Psoas muscle (tissue), 8 donors: ENCODE results near the gene MSH2. TPM values are rescaled to one million over a fixed set of nuclear protein-coding genes. Genes with fewer than 3 reads are reported as not detected.
"Not testable (repeated sequence)": the region's sequence is repeated elsewhere in the genome, so short reads cannot be mapped to it uniquely, and the experiment has no call there.

Source experiments
- ATAC-seq, 4 donors: fragments of 200-7000 bp; cut with Tn5 transposase; one replicate each; pipeline ENCODE4 v1.9.1; 2020; ENCODE audit warnings: moderate library complexity in 3 of 4, mild to moderate bottlenecking in 2 of 4
- DNase-seq, 2 donors: peaks; one replicate each; pipeline ENCODE4 v3.0.0-alpha.2; 2020
- H3K27ac ChIP-seq: fragments of 200-600 bp; one replicate; pipeline ENCODE4 v1.8.0; 2022
- H3K27me3 ChIP-seq, 3 donors: fragments of 200-600 bp in 1 of 3; one replicate each; pipeline versions ENCODE4 v1.6.1 to v1.8.0; 2013 to 2022; ENCODE audit warnings: low read length in 2 of 3, mild to moderate bottlenecking in 2 of 3, moderate library complexity in 1 of 3; ENCODE audit not compliant: insufficient read depth in 3 of 3
- H3K36me3 ChIP-seq, 2 donors: fragments of 200-600 bp in 1 of 2; one replicate each; pipeline versions ENCODE4 v1.6.1 to v1.8.0; 2013 to 2022; ENCODE audit warnings: low read depth in 1 of 2, mild to moderate bottlenecking in 1 of 2, moderate library complexity in 1 of 2; ENCODE audit not compliant: insufficient read depth in 1 of 2
- H3K4me1 ChIP-seq: fragments of 200-600 bp; one replicate; pipeline ENCODE4 v1.8.0; 2022
- H3K4me3 ChIP-seq: fragments of 200-600 bp; one replicate; pipeline ENCODE4 v1.8.0; 2022; ENCODE audit warnings: mild to moderate bottlenecking
- H3K9me3 ChIP-seq: fragments of 200-600 bp; one replicate; pipeline ENCODE4 v1.8.0; 2022
- WGBS, 3 donors: extraction: QIAGEN DNeasy Blood & Tissue Kit; methylation state at CpG; one replicate each; pipeline versions ENCODE4 v1.1.6 to v1.1.7; 2013; 5-methylcytosine and 5-hydroxymethylcytosine counted together
- intact Hi-C, 2 donors: fragments of 100-400 bp; cut with DNase I; formaldehyde crosslinking; loops; one replicate each; pipeline versions ENCODE4 v1.11.0 to v1.14.2; 2022
- polyA plus RNA-seq, 3 donors: library from polyadenylated mRNA; stranded (reverse); fragments of 200-250 nt; gene quantifications; one replicate each; pipeline ENCODE4 v1.2.3, GENCODE V29; 2013
- total RNA-seq, 4 donors: library from RNA; stranded (reverse); fragmentation: NEBNext Ultra II Directional in 2 of 4; extraction: Animal tissue kit (Norgen Biotek cat#: 25700) in 2 of 4; gene quantifications; one replicate each; pipeline versions ENCODE4 v1.2.1 to v1.2.4, GENCODE V29; 2021 to 2023
- TF ChIP-seq, protein P1 (sequence below): fragments of 200-600 bp; IDR thresholded peaks from one replicate; pipeline ENCODE4 v1.8.0; 2022; ENCODE audit warnings: antibody characterized with exemption
- donor health status: healthy with polysubstance abuse.
- donor health status: DM: no; HTN: no; CAD: no; lungs with moderate emphysema.
- donor health status: Bipolar disorder and iron deficiency.
- donor health status: healthy.
- donor health status: DM: yes; HTN: yes; CAD: no.
- donor health status: DM: no; HTN: no; CAD: no.
- donor health status: DM: no; HTN: no; CAD: no.
- donor health status: DM: yes; HTN: yes; CAD: no.

Gene MSH2
- total and polyA plus RNA-seq, 7 donors, result 3.2 to 10.8 (median 7.6) TPM

DNA sequence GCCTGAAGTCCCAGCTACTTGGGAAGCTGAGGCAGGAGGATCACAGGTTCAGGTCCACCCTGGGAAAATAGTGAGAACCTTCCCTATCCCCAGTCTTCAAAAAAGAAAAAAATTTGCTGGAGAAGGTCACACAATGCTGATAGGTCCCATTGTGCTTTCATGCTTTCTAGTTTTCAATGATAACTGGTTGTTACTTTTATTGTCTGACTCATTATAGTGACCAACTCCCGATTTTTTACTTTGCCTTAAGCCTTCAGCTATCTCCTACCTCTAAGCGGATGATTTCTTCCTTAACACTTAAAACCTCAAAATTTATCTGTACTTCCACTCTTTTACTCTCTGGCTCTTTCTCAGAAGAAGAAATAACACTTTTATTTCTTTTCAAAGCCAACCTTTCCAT, 17.3 kb downstream of the MSH2 start:
- Histone ChIP-seq H3K36me3 (peaks cover 0 to 41% of the 10 kb centered on the region in 2 donors), H3K27me3 (no peaks in the 10 kb centered on the region), H3K4me3 (no peak overlapping the region), H3K4me1 (no peaks in the 10 kb centered on the region), H3K27ac (no peak overlapping the region), H3K9me3 (no peaks in the 10 kb centered on the region)
- ATAC-seq, result no peak
- TF ChIP-seq, protein P1, sequence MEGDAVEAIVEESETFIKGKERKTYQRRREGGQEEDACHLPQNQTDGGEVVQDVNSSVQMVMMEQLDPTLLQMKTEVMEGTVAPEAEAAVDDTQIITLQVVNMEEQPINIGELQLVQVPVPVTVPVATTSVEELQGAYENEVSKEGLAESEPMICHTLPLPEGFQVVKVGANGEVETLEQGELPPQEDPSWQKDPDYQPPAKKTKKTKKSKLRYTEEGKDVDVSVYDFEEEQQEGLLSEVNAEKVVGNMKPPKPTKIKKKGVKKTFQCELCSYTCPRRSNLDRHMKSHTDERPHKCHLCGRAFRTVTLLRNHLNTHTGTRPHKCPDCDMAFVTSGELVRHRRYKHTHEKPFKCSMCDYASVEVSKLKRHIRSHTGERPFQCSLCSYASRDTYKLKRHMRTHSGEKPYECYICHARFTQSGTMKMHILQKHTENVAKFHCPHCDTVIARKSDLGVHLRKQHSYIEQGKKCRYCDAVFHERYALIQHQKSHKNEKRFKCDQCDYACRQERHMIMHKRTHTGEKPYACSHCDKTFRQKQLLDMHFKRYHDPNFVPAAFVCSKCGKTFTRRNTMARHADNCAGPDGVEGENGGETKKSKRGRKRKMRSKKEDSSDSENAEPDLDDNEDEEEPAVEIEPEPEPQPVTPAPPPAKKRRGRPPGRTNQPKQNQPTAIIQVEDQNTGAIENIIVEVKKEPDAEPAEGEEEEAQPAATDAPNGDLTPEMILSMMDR, result no peak
- 92 to 100% (median 94%) methylated on average over 2 of the region's 2 CpGs for WGBS, 3 donors
- intact Hi-C loops, result no loop called here
- no peak for DNase-seq

DNA sequence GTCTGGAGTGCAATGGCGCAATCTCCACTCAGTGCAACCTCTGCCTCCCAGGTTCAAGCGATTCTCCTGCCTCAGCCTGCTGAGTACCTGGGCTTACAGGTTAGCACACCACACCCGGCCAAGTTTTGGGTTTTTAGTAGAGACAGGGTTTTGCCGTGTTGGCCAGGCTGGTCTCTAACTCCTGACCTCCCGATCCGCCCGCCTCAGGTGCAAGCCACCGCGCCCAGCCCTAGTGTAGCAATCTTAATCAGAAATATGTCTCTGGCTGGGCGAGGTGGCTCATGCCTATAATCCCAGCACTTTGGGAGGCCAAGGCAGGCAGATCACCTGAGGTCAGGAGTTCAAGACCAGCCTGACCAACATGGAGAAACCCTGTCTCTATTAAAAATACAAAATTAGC, 17.7 kb downstream of the MSH2 start:
- H3K27me3 ChIP-seq, H3K4me1 ChIP-seq, H3K4me3 ChIP-seq, ATAC-seq, DNase-seq, intact Hi-C loops, H3K27ac ChIP-seq, H3K9me3 ChIP-seq: not testable (repeated sequence)
- H3K36me3 ChIP-seq, result peaks cover 0 to 37% of the 10 kb centered on the region in 2 donors
- WGBS, 3 donors, result 88 to 92% (median 90%) methylated on average over 10 of the region's 10 CpGs

GRCh38 chr2:47422016-47422415, 19.1 kb downstream of the MSH2 start:
- no peaks in the 10 kb centered on the region for H3K9me3 ChIP-seq
- ATAC-seq (no peak), DNase-seq (no peak)
- H3K4me3 ChIP-seq, result no peak overlapping the region
- TF ChIP-seq, protein P1, result no peak
- H3K27me3 ChIP-seq, result no peaks in the 10 kb centered on the region
- no peak overlapping the region for H3K27ac ChIP-seq
- intact Hi-C loops, result no loop called here
- peaks cover 0 to 24% of the 10 kb centered on the region in 2 donors for H3K36me3 ChIP-seq
- H3K4me1 ChIP-seq, result no peaks in the 10 kb centered on the region
- WGBS, 3 donors, result 98 to 100% (median 98%) methylated on average over 4 of the region's 4 CpGs

DNA sequence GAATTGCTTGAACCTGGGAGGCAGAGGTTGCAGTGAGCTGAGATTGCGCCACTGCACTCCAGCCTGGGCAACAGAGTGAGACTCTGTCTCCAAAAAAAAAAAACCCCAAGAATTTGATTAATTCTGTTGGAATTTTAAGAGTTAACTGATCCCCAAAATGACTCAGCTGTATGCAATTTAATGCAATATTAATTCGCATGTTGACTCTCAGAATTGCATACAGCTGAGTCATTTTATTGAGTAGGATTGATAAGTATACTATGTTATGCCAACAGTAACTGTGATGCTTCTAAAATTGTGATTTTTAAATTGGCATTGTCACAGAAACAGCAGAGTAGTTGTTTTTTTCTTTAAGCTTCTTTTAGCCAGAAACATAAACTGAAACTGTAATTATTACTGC, 19.6 kb downstream of the MSH2 start:
- Histone ChIP-seq H3K27me3 (no peaks in the 10 kb centered on the region), H3K9me3 (no peaks in the 10 kb centered on the region), H3K4me1 (no peaks in the 10 kb centered on the region), H3K36me3 (peaks cover 0 to 19% of the 10 kb centered on the region in 2 donors), H3K4me3 (no peak overlapping the region), H3K27ac (no peak overlapping the region)
- WGBS, 3 donors, result 90 to 96% (median 94%) methylated on average over 1 to 2 of the region's 2 CpGs
- no peak for DNase-seq
- intact Hi-C loops, result no loop called here
- TF ChIP-seq, protein P1, result no peak
- ATAC-seq, result no peak

- intact Hi-C loops, result no loop called here
- DNase-seq, result no peak
- TF ChIP-seq, protein P1, result no peak
- WGBS, 3 donors, result 79 to 88% (median 80%) methylated on average over 4 of the region's 4 CpGs
- Histone ChIP-seq H3K27me3 (no peaks in the 10 kb centered on the region), H3K9me3 (no peaks in the 10 kb centered on the region), H3K4me3 (no peak overlapping the region), H3K27ac (no peak overlapping the region), H3K36me3 (peaks cover 6 to 27% of the 10 kb centered on the region in 2 donors), H3K4me1 (no peaks in the 10 kb centered on the region)
- ATAC-seq, result no peak
These were observed 23.8 kb downstream of the MSH2 start for GRCh38 chr2:47426786-47427185.
